ENCODE measurements around the gene BRIP1. TPM values are rescaled to one million over a fixed set of nuclear protein-coding genes. Genes with fewer than 3 reads are reported as not detected.
"Not testable (repeated sequence)": the region's sequence is repeated elsewhere in the genome, so short reads cannot be mapped to it uniquely, and the experiment has no call there.

Gene BRIP1
- total RNA-seq, 2 donors from 2014 or later = 19.0 to 21.7 TPM

- no peak for ATAC-seq (replicated peaks)
- Mint-ChIP-seq H3K36me3 (ENCODE audit: low read depth) (peaks cover 6% of the 10 kb centered on the region), H3K4me1 (no peaks in the 10 kb centered on the region), H3K27ac (no peak overlapping the region), H3K4me3 (no peak overlapping the region), H3K27me3 (no peaks in the 10 kb centered on the region), H3K9me3 (peaks cover 3% of the 10 kb centered on the region)
Observed at GRCh38 chr17:61827649-61828395, 35.5 kb downstream of the BRIP1 start.

DNA sequence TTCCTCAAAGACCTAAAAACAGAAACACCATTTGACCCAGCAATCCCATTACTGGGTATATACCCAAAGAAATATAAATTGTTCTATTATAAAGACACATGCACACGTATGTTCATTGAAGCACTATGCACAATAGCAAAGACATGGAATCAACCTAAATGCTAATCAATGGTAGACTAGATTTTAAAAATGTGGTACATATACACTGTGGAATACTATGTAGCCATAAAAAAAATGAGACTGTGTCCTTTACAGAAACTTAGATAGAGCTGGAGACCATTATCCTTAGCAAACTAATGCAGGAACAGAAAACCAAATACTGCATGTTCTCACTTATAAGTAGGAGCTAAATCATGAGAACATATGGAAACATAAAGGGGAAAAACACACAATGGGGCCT lies 36.5 kb downstream of the BRIP1 start:
- not testable (repeated sequence) for H3K27me3 Mint-ChIP-seq; H3K4me1 Mint-ChIP-seq; H3K27ac Mint-ChIP-seq; H3K36me3 Mint-ChIP-seq (ENCODE audit: low read depth); H3K9me3 Mint-ChIP-seq; H3K4me3 Mint-ChIP-seq; ATAC-seq (replicated peaks)

DNA sequence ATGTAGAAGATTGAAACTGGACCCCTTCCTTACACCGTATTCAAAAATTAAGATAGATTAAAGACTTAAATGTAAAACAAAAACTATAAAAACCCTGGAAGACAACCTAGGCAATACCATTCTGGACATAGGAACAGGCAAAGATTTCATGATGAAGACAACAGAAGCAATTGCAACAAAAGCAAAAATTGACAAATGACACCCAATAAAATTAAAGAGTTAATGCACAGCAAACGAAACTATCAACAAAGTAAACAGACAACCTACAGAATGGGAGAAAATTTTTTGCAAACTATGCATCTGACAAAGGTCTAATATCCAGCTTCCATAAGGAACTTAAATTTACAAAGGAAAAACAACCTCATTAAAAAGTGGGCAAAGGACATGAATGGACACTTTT lies 37.1 kb downstream of the BRIP1 start:
- H3K27ac Mint-ChIP-seq; H3K27me3 Mint-ChIP-seq; H3K4me1 Mint-ChIP-seq; H3K4me3 Mint-ChIP-seq; H3K9me3 Mint-ChIP-seq; ATAC-seq (replicated peaks): not testable (repeated sequence)
- peaks cover 12% of the 10 kb centered on the region for H3K36me3 Mint-ChIP-seq (ENCODE audit: low read depth)

DNA sequence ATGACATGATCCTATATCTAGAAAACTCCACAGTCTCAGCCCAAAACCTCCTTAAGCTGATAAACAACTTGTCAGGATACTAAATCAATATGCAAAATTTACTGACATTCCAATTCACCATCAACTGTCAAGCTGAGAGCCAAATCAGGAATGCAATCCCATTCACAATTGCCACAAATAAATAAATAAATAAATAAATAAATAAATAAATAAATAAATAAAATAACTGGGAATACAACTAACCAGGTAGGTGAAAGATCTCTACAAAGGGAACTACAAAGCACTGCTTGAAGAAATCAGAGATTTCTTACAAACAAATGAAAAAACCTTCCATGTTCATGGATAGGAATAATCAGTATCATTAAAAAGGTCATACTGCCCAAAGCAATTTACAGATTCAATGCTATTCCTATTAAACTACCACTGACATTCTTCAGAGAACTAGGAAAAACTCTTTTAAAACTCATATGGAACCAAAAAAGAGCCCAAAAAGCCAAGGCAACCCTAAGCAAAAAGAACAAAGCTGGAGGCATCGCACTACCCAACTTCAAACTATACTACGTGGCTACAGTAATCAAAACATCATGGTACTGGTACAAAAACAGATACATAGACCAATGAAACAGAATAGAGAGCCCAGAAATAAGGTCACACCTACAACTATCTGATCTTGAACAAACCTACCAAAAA lies 37.7 kb downstream of the BRIP1 start:
- peaks cover 12% of the 10 kb centered on the region for H3K36me3 Mint-ChIP-seq (ENCODE audit: low read depth)
- H3K4me3 Mint-ChIP-seq = no peak overlapping the region
- H3K27ac Mint-ChIP-seq = no peak overlapping the region
- peaks cover 6% of the 10 kb centered on the region for H3K4me1 Mint-ChIP-seq
- no peaks in the 10 kb centered on the region for H3K27me3 Mint-ChIP-seq
- no peak for ATAC-seq (replicated peaks)
- peaks cover 3% of the 10 kb centered on the region for H3K9me3 Mint-ChIP-seq

GRCh38 chr17:61822326-61823285 lies 40.7 kb downstream of the BRIP1 start:
- H3K4me1 Mint-ChIP-seq = peaks cover 6% of the 10 kb centered on the region
- H3K4me3 Mint-ChIP-seq = no peak overlapping the region
- no peak for ATAC-seq (replicated peaks)
- H3K27me3 Mint-ChIP-seq = no peaks in the 10 kb centered on the region
- no peaks in the 10 kb centered on the region for H3K9me3 Mint-ChIP-seq
- H3K27ac Mint-ChIP-seq = no peak overlapping the region
- peaks cover 19% of the 10 kb centered on the region for H3K36me3 Mint-ChIP-seq (ENCODE audit: low read depth)

- no peaks in the 10 kb centered on the region for H3K9me3 Mint-ChIP-seq
- no peak for ATAC-seq (replicated peaks)
Observed at GRCh38 chr17:61821655-61822054, 41.7 kb downstream of the BRIP1 start.

GRCh38 chr17:61819265-61819664 lies 44.1 kb downstream of the BRIP1 start:
- not testable (repeated sequence) for H3K27ac Mint-ChIP-seq; H3K4me3 Mint-ChIP-seq; ATAC-seq (replicated peaks); H3K27me3 Mint-ChIP-seq; H3K9me3 Mint-ChIP-seq
- Mint-ChIP-seq H3K36me3 (ENCODE audit: low read depth) (peaks cover 19% of the 10 kb centered on the region), H3K4me1 (peaks cover 11% of the 10 kb centered on the region)

More at GRCh38 chr17:61821655-61822054, 41.7 kb downstream of the BRIP1 start:
- H3K36me3 Mint-ChIP-seq (ENCODE audit: low read depth) = peaks cover 15% of the 10 kb centered on the region
- H3K4me3 Mint-ChIP-seq = no peak overlapping the region
- no peaks in the 10 kb centered on the region for H3K27me3 Mint-ChIP-seq
- H3K27ac Mint-ChIP-seq = no peak overlapping the region
- peaks cover 7% of the 10 kb centered on the region for H3K4me1 Mint-ChIP-seq

DNA sequence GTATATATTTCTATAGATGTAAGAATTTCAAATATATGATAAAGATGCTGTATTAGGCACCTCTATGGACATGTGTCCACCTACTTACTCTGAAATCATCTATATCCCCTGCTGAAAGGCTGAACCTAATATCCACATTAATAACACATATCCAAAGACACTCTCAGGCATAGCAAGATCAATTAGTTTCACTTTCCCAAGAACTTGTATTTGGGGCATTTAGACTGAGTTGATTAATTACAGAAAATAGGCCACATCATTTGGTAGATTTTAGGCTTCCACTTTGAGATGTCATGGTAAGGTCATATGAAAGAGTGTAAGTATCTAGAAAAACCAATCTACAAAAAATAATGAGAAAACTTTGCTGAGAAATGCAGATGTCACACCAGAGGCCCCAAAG lies 45.1 kb downstream of the BRIP1 start:
- Mint-ChIP-seq H3K4me3 (no peak overlapping the region), H3K9me3 (no peaks in the 10 kb centered on the region), H3K36me3 (ENCODE audit: low read depth) (peaks cover 23% of the 10 kb centered on the region), H3K4me1 (peaks cover 11% of the 10 kb centered on the region), H3K27ac (no peak overlapping the region), H3K27me3 (no peaks in the 10 kb centered on the region)
- no peak for ATAC-seq (replicated peaks)

- no peaks in the 10 kb centered on the region for H3K27me3 Mint-ChIP-seq
- no peak for ATAC-seq (replicated peaks)
- H3K4me1 Mint-ChIP-seq = peaks cover 8% of the 10 kb centered on the region
- no peak overlapping the region for H3K27ac Mint-ChIP-seq
- H3K36me3 Mint-ChIP-seq (ENCODE audit: low read depth) = peaks cover 29% of the 10 kb centered on the region
- H3K9me3 Mint-ChIP-seq = no peaks in the 10 kb centered on the region
- no peak overlapping the region for H3K4me3 Mint-ChIP-seq
Observed at GRCh38 chr17:61817452-61817851, 45.9 kb downstream of the BRIP1 start.

DNA sequence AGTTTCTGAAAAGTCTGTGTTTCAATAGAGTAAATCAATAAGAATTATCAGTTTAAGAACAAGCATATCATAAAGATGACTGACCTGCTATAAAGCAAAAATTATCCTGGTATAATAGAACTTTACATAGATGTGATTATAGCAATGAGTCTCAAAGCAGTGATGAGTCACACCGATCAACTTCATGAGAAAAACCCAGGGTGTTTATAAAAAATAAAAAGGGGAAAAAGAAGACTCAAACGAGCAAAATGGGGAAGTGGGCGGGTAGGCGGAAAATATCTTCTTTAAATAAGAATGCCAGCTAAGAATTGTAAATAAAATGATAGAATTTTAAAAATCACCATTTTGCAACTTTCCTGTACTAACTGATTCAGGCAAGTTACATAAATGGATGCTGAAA lies 46.8 kb downstream of the BRIP1 start:
- Mint-ChIP-seq H3K36me3 (ENCODE audit: low read depth) (peaks cover 24% of the 10 kb centered on the region), H3K4me1 (peaks cover 5% of the 10 kb centered on the region)
- ATAC-seq (replicated peaks) = no peak

DNA sequence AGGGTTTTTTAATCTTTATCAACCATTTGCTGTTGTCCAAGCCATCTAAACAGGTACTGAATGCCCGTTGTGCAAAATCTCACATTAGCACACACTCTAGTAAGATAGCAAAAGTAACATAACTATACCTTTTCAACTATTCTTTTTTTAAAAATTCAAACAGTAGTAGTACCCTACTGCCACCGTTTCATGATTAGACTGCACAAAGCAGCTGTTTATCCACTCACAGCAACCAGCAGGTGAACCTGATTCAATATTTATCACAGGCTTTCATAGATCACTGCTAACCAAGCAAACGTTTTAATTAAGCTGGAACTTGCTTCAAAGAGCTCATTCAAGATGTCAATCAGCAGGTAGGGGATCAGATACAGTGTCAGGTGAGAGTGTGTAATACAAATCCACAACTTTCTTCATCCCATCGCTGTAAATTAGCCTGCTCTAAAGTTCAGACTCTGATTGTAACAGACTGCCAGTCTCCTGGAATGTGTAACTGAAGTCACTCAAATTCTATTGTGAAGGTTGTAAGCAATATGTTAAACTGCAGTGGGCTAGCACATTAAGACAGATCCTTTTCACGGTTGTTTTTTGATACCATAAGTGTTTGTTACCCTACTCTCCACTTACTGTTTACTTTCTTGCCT lies 47.3 kb downstream of the BRIP1 start:
- Mint-ChIP-seq H3K4me3 (no peak overlapping the region), H3K9me3 (no peaks in the 10 kb centered on the region), H3K27me3 (no peaks in the 10 kb centered on the region), H3K27ac (no peak overlapping the region), H3K4me1 (peaks cover 5% of the 10 kb centered on the region), H3K36me3 (ENCODE audit: low read depth) (peaks cover 22% of the 10 kb centered on the region)
- ATAC-seq (replicated peaks) = no peak

More for the DNA sequence above, 46.8 kb downstream of the BRIP1 start:
- Mint-ChIP-seq H3K9me3 (no peaks in the 10 kb centered on the region), H3K4me3 (no peak overlapping the region), H3K27me3 (no peaks in the 10 kb centered on the region), H3K27ac (no peak overlapping the region)

DNA sequence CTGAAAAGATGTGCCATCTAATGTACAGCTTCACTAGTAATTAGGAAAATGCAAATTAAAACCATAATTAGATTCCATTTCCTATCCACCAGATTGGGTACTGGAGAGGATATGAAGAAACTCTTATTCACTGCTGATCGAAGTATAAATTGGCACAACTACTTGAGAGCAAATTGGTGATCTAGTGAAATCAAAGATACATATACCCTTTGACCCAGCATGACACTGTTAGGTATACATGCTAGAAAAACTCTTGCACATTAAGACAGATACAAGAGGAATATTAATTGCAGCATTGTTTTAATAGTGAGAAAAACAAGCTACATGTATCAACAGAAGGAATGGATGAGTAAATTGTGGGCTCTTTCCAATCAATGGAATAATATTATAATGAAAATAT lies 48.8 kb downstream of the BRIP1 start:
- peaks cover 5% of the 10 kb centered on the region for H3K4me1 Mint-ChIP-seq
- peaks cover 20% of the 10 kb centered on the region for H3K36me3 Mint-ChIP-seq (ENCODE audit: low read depth)
- H3K27ac Mint-ChIP-seq = no peak overlapping the region
- no peak for ATAC-seq (replicated peaks)
- no peaks in the 10 kb centered on the region for H3K27me3 Mint-ChIP-seq
- no peak overlapping the region for H3K4me3 Mint-ChIP-seq
- no peaks in the 10 kb centered on the region for H3K9me3 Mint-ChIP-seq

- Mint-ChIP-seq H3K36me3 (ENCODE audit: low read depth) (peaks cover 21% of the 10 kb centered on the region), H3K9me3 (no peaks in the 10 kb centered on the region), H3K27ac (no peak overlapping the region), H3K4me1 (peaks cover 5% of the 10 kb centered on the region), H3K27me3 (no peaks in the 10 kb centered on the region), H3K4me3 (no peak overlapping the region)
- no peak for ATAC-seq (replicated peaks)
Observed at GRCh38 chr17:61813211-61813610, 50.1 kb downstream of the BRIP1 start.

GRCh38 chr17:61812747-61813146 lies 50.6 kb downstream of the BRIP1 start:
- Mint-ChIP-seq H3K4me3 (no peak overlapping the region), H3K27me3 (no peaks in the 10 kb centered on the region), H3K9me3 (no peaks in the 10 kb centered on the region), H3K27ac (no peak overlapping the region), H3K36me3 (ENCODE audit: low read depth) (peaks cover 22% of the 10 kb centered on the region), H3K4me1 (peaks cover 5% of the 10 kb centered on the region)
- no peak for ATAC-seq (replicated peaks)
